NCI-H345 treated with DMSO at 0.1 percent for 48 hours (cell line): ENCODE measurements around the gene RPAP2.
"Not testable (repeated sequence)": the region's sequence is repeated elsewhere in the genome, so short reads cannot be mapped to it uniquely, and the experiment has no call there.

Experiments used
- DNase-seq: peaks from one replicate; lab custom pipeline; 2025; ENCODE audit not compliant: unreplicated experiment; lab: John Stamatoyannopoulos, UW

Gene RPAP2

DNA sequence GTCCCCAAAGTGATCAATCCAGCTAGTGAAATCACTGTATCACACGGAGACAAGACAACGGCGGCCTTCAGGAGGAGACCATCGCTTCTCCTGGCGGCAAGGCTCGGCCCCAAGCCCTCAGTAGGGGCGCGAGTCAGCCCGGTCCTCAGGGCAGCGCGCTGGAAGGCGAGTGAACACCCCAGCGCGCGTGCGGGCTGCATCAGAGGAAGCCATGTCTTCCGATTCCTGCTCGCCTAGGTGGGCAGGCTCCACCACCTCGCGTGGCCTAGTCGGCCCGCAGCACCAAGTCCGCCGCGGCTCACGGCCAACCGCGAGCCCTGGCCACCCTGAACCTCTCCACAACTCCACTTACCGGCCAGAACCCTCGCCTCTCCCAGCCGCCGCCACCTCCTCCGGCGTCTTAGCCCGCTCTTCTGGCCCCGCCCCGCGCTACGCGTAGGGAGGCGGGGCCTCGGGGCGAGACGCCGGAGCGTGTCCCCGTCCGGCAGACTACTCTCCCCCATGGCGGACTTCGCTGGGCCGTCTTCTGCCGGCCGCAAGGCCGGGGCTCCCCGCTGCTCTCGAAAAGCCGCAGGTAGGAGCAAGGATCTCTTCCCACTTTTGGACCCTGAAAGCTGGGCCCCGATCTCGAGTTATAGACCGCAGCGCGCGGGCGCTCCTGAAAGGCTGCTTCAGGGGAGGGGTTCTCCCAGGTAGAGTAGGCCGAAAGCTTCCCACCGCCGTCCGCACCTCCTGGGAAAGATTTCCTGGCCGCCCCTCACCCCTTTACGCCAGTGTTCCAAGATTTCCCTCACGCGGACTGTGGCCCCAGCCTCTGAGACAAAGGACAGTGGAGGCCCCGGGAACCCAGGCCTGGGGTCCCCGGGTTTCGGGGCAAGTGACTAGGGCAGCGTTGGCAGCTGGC is at the start of gene RPAP2, which contains the start of gene GLMN:
TSS of gene RPAP2 (plus strand) at position 487 of the 904 bp plus-strand sequence. CDS start at position 502, 15 bp downstream.
TSS of gene GLMN (minus strand) at position 415 of the 904 bp plus-strand sequence. CDS start 988 bp downstream, outside the sequence.
- DNase-seq: peak; percentile 74

DNA sequence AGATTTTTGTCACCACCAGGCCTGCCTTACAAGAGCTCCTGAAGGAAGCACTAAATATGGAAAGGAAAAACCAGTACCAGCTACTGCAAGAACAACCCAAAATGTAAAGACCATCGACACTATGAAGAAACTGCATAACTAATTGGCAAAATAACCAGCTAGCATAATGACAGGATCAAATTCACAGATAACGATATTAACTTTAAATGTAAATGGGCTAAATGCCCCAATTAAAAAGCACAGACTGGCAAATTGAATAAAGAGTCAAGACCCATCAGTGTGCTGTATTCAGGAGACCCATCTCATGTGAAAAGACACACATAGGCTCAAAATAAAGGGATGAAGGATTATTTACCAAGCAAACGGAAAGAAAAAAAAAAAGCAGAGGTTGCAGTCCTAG is 44.1 kb upstream of the RPAP2 start:
- not testable (repeated sequence) for DNase-seq

DNA sequence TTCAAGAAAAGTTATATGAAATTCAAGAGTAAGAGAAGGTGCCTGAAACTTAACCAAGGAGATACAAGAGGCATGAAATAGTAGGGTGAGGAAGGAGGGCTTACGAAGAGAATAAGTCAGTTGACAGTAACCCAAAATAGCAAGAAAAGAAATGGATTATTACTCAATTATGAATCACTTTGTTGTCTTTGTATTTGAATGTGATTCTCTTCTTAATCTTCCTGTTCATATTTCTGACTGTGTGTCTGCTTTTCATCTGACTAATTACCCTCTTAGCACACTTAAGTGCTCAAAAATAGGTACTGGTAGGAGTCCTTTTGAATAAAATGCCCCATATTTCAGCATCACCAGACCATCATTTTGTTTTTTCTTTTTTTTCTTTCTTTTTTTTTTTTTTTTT is 39.5 kb upstream of the RPAP2 start:
- no peak for DNase-seq

DNA sequence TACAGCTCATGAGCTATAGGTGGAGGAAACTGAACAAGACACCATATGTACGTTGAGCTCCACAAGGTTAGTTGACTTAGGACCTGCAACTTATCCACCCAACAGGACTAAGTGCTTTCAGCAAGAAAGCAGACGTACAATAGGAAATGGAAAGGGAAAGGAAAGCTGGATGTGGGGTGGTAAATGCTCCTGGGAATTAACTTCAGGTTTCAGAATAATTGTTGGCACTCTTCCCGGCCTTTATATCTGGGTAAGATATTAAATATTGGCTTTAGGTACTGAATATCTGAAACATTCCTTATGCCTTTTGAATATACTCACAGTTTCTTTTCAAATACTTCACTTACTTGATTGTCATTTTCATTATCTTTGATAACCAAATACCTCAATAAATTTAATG is 36.3 kb upstream of the RPAP2 start:
- DNase-seq: no peak

DNA sequence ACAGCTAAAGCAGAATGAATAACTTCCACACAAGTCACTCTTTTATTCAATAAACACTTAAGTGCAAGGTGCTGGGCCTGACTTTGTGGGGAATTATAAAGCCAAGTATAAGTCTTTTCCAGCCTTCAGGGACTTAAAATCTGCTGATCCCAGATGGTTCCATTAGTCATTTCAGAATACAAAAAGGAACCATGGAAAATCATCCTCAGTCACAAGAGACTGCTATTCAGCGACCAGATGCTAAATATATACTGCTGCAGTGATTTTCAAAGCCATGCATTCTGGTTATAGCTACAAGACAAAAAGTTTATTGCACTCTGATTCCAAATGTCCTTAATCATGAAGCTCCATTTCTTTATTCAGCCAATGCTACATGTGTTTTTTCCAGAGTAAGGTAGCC is 25.8 kb upstream of the RPAP2 start:
- DNase-seq: no peak

DNA sequence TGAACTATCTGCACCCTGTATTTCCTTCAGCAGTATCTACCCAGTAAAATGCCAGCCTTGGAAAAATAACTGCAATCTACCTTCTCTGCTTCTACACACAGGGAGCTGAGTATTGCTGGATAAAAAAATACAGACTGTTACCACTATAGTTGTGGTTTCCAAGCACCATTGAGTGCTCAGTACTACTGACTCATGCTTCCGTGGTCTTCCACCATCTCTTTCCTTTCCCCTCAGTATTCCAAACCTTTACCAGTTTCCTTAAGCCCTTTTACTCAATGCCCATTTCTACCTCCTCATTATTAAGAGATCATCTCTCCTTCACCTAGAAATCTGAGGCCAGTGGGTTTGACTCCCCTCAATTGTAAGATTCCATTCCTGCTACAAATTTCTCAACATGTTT is 23.9 kb upstream of the RPAP2 start:
- DNase-seq: no peak

DNA sequence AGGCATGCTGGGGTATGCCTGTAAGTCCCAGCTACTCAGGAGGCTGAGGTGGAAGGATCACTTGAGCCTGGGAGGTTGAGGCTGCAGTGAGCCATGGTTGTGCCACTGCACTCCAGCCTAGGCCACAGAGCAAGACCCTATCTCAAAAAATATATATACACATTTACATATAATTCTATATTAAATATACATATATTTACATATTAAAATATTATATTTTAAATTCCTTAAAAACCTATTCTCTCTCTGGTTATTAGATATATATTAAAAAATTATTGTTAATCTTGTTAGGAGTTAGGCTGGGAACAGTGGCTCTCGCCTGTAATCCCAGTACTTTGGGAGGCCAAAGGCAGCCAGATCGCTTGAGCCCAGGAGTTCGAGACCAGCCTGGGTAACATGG is 22.8 kb upstream of the RPAP2 start:
- DNase-seq: no peak

DNA sequence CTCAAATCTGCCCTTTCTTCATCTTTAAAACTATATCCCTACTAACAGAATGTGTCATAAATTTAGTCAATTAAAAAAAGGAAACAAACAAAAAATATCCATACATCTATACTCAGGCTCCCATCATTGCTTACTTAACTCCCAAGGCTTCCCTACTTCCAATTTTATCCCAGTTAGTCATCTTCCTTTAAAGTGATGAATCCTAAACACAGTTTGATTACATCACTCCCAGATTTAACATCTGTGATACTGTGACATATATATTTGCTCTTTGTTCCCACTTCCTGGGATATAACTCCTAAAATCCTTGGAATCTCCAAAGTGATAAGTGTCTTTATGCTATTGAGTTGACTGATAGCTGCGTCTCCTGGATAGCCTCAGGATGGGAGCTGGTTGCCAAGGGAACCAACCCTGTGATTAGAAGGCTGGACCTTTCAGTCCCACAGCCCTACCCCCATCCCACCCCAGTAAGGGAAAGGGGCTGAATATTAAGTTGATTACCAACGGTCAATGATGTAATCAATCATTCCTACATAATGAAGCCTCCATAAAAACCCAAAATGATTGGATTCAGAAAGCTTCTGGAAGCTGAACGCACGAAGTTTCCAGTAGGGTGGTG is 21.6 kb upstream of the RPAP2 start:
- DNase-seq: no peak

DNA sequence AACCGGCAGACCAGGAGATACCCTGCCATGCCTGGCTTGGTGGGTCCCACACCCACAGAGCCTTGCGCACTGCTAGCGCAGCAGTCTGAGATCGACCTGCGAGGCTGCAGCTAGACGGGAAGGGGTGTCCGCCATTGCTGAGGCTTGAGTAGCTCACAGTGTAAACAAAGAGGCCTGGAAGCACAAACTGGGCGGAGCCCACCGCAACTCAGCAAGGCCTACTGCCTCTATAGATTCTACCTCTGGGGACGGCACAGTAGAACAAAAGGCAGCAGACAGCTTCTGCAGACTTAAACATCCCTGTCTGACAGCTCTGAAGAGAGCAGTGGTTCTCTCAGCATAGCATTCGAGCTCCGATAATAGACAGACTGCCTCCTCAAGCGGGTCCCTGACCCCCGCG is 19.1 kb upstream of the RPAP2 start:
- DNase-seq: not testable (repeated sequence)

DNA sequence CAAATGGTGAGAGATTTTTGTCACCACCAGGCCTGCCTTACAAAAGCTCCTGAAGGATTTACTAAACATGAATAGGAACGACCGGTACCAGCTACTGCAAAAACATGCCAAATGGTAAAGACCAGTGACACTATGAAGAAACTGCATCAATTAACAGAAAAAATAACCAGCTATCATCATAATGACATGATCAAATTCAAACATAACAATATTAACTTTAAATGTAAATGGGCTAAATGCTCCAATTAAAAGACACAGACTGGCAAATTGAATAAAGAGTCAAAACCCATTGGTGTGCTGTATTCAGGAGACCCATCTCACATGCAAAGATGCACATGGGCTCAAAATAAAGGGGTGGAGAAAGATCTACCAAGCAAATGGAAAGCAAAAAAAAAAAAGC is 17.4 kb upstream of the RPAP2 start:
- not testable (repeated sequence) for DNase-seq

DNA sequence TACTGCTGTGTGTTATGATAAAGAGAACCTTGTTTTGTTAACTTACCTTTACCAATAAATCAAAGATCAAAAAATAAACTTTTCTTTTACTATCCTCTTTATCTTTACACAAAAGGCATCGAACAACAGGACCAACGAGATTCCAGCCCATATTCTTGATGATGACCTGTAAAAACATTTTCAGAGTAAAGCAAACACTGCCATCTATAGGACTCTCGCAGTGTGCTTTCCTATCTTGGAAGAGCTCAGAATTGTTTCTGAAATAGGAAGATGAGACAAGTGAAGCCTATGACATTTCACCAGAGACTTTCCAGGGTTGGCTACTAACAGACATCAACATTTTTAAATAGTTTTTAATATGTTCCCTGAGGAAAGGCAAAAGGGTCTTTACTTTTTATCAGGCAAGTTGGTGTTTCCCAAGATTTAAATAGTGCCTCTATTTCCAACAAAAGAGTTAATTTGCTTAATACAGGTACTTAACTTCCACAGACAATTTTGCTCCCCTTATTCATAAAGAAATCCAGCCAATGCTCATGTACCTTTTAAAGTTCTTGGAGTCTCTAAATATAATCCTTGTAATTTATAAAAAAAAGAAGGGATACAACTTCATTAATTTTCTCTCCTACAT is 7.4 kb upstream of the RPAP2 start:
- no peak for DNase-seq

DNA sequence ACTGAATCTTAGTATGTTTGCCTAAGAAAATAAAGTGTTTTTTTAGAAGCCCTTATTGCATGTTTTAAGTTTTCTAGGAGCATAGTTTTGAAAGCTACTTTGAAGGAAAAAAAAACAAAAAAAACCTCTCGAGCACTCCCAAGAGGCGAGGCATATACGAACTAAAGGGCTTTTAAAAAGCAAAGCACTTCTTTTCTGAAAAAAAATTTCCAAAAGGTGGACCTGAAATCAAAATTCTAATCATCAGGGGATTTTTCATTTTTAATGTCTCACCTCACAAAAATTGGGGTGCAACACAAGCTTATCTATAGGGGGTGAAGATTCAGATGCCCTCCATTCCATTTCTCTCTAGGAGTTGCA is 666 bp upstream of the RPAP2 start:
- DNase-seq: no peak

DNA sequence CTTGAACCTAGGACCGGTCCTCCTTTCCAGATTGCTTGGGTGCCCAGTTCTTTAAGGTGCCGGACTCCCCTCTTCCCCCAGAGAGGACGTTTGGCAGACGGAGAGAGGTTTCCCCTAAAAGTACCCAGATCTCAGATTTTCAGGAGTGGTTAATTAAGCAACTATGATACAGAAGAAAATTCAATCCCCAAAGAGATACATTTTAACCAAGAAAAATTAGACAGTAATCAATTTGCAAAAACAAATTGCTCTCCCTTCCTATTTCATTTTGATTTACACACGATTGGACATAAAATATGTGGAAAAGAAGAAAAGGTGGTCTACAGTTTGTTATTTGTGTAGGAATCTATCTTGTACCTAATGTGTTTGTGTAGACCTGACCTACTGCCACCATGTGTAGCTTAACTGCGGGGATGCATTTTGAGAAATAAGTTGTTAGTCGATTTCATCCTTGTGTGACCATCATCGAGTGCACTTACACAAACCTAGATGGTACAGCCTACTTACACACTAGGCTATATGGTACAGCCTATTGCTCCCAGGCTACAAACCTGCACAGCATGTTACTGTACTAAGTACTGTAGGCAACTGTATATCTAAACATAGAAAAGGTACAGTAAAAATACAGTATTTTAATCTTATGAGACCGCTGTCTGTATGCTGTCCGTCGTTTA is 755 bp downstream of the RPAP2 start:
- DNase-seq: no peak

DNA sequence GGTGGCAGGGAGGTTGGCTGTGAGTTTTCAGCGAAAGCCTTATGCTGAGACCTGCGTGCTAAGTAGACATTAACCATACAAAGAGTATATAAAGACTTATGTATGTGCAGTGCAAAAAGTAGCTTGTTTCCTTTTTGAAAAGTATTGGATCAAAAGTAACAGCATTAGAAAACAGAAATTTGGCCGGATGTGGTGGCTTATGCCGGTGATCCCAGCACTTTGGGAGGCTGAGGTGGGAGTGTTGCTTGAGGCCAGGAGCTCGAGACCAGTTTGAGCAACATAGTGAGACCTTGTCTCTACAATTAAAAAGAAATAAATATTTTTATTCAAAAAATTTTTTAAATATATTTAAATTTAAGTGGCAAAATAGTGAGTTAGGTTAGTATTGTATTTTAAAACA is 2.2 kb downstream of the RPAP2 start:
- no peak for DNase-seq

DNA sequence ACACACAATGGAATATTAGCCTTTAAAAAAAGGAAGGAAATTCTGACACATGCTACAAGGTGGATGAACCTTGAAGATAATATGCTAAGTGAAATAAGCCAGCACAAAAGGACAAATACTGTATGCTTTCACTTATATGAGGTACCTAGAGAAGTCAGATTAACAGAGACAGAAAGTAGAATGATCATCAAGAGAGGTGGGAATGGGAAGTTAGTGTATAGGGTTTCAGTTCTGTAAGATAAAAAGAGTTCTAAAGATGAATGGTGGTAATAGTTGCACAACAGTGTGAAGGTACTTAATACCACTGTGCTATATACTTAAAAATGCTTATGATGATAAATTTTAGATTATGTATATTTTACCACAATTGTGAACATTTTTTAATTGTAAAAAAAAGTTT is 7.2 kb downstream of the RPAP2 start:
- no peak for DNase-seq

DNA sequence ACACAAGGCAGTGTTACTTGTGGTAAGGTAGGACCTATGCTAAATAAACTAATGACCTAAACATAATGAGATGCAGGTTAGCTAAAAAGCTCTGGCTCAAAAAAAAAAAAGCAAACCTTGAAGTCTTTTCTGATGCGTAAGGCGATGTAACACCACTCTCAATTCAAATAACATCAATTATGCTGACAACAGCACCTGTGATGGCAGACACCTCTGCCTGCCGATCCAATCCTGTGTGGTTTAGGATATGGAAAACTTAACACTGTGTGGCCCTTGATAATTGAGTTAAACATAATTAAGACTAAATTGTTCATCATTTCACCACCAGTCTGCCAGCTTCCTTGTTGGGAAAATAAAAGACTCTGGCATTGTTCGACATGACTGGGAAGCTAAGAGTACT is 9.1 kb downstream of the RPAP2 start:
- no peak for DNase-seq

DNA sequence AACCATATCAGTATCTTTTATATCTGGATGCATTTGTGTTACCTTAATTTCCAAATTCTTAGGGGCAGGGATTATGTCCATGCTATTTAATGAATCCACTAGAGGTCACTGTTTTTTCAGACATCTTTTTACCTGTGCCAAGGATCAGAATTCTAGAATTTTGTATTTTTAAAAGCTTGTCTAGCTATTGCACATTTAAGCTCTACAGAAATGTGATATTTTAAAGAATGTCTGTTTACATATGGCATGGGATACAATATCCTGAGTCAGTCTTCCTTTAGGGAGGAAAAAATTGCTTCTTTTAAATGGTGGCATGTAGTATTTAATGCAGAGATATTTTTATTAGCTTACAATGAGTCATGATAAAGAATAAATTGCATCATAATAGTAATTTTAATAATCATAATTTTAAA is 11.3 kb downstream of the RPAP2 start:
- no peak for DNase-seq

DNA sequence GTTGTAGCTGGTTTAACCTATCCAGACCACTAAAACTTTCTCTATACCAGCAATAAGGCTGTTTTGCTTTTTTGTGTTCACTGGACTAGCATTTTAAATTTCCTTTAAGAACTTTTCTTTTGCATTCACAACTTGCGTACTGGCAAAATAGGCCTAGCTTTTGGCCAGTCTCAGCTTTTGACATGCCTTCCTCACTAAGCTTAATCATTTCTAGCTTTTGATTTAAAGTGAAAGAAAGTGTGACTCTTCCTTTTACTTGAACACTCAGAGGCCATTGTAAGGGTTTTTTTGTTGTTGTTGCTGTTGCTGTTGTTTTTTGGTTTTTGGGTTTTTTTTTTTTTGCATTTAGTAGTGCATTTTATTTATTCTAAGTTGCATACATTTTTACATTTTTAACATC is 15.2 kb downstream of the RPAP2 start:
- DNase-seq: no peak

DNA sequence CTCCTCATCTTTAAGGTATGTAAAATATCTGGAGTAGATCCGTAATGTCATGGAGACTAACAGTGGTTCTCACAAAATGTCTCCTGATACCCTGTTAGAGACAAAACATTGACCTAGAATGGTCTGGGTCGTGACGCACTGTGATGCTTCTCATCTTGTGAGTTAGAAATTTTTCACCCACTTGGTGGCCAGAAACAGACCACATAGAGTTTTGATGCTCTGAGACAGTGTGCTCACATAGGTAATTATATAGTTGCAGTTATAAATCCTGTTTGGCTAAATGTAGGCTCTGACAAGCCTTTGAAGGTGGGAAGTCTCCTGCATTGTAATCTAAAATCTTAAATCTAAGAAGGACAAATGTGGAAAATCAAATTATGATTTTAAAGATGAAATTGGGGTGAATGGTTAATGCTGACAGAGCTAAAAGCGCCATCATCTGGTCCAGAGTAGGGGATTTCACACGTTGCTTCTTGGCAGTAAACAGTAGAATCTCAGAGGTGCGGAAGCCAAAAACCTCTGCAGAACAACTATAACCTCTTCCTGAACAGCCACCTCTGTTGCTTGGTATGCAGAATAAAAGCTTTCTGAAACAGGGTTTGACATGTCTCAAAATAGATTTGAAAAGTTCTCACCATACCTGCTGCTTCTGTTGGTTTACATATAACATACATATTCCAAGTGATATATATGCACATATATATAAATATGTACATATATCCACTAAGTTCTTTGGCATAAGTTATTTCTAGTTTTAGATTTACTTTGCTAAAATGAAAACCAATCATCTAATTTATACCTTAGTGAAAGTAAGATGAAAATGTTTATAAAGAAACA is 17.1 kb downstream of the RPAP2 start:
- DNase-seq: no peak

DNA sequence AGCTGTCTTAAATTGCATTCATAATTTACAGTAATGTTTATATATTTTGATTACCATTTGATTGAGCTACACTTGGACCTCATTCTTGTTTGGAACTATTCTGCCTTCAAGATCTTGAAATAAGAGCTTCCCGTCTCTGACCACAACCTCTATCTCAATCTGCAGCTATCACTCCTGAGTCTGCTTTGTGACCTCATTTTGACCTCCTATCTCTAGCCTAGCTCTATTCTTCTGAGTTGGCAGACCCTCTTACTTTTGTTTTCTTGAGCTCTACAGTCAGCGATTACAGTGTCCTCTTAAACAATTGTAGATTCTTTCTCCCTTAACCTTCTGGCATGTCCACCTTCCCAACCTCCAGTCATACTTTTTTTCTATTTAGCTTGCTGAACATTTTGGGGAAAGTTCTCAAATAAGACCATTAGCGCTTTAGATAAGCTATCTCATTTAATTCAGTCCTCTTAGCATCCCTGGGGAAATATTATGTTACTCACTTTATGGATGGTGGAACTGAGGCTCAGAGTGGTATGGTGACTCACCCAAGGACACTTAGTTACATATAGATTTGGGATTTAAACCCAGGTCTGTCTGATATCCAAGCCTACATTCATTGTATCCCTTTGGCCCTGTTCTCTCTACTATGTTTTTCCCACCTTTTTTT is 19.1 kb downstream of the RPAP2 start:
- no peak for DNase-seq
